Endothelial cell (in vitro differentiated cells): ENCODE results near the gene SLC8A3. TPM values are rescaled to one million over a fixed set of nuclear protein-coding genes. Genes with fewer than 3 reads are reported as not detected.

Experiments used
- DNase-seq: peaks from one replicate; pipeline ENCODE4 v3.0.0; 2021; ENCODE audit warnings: low spot score
- H3K27ac Mint-ChIP-seq: one replicate; pipeline ENCODE4 v1.8.0; 2021; ENCODE audit warnings: mixed read lengths, inconsistent platforms; ENCODE audit not compliant: unreplicated experiment
- H3K27me3 Mint-ChIP-seq: one replicate; pipeline ENCODE4 v1.8.0; 2021; ENCODE audit warnings: mild to moderate bottlenecking, moderate library complexity, mixed read lengths, inconsistent platforms; ENCODE audit not compliant: unreplicated experiment
- H3K36me3 Mint-ChIP-seq: one replicate; pipeline ENCODE4 v1.8.0; 2021; ENCODE audit warnings: mild to moderate bottlenecking, low read depth, mixed read lengths, inconsistent platforms; ENCODE audit not compliant: unreplicated experiment
- H3K4me1 Mint-ChIP-seq: one replicate; pipeline ENCODE4 v1.8.0; 2021; ENCODE audit warnings: mild to moderate bottlenecking, mixed read lengths, inconsistent platforms; ENCODE audit not compliant: unreplicated experiment
- H3K4me3 Mint-ChIP-seq: one replicate; pipeline ENCODE4 v1.8.0; 2021; ENCODE audit warnings: mild to moderate bottlenecking, mixed read lengths, inconsistent platforms; ENCODE audit not compliant: unreplicated experiment
- H3K9me3 Mint-ChIP-seq: one replicate; pipeline ENCODE4 v1.8.0; 2021; ENCODE audit warnings: mixed read lengths, inconsistent platforms; ENCODE audit not compliant: unreplicated experiment
- CTCF ChIP-seq: fragments of 200-600 bp; sonication (generic); IDR thresholded peaks from one replicate; pipeline ENCODE4 v1.5.0; 2021; ENCODE audit warnings: antibody characterized with exemption; ENCODE audit not compliant: unreplicated experiment
- total RNA-seq: library from RNA; stranded (reverse); fragmentation: NEBNext Ultra II Directional; extraction: Animal tissue kit (Norgen Biotek cat#: 25700); gene quantifications from one replicate; pipeline ENCODE4 v1.2.1, GENCODE V29; 2021; ENCODE audit not compliant: unreplicated experiment

Gene SLC8A3
- total RNA-seq, 1 donor from 2014 or later, result 0.13 TPM

GRCh38 chr14:70029296-70030132 is 159.2 kb downstream of the SLC8A3 start:
- TF ChIP-seq CTCF, result no peak
- H3K4me1 Mint-ChIP-seq, result no peaks in the 10 kb centered on the region
- H3K36me3 Mint-ChIP-seq, result no peaks in the 10 kb centered on the region

GRCh38 chr14:70027785-70028428 is 160.8 kb downstream of the SLC8A3 start:
- peaks cover 4% of the 10 kb centered on the region for H3K27me3 Mint-ChIP-seq
- H3K4me1 Mint-ChIP-seq, result no peaks in the 10 kb centered on the region
- no peaks in the 10 kb centered on the region for H3K9me3 Mint-ChIP-seq
- peak; percentile 96 for TF ChIP-seq CTCF
- H3K36me3 Mint-ChIP-seq, result no peaks in the 10 kb centered on the region
- no peak overlapping the region for H3K4me3 Mint-ChIP-seq
- H3K27ac Mint-ChIP-seq, result no peak overlapping the region
- DNase-seq, result peak; percentile 93

More at GRCh38 chr14:70029296-70030132, 159.2 kb downstream of the SLC8A3 start:
- Mint-ChIP-seq H3K27ac (no peak overlapping the region), H3K4me3 (no peak overlapping the region), H3K27me3 (peaks cover 4% of the 10 kb centered on the region), H3K9me3 (no peaks in the 10 kb centered on the region)
- no peak for DNase-seq

- H3K4me3 Mint-ChIP-seq, result no peak overlapping the region
- no peak for TF ChIP-seq CTCF
- no peaks in the 10 kb centered on the region for H3K36me3 Mint-ChIP-seq
- DNase-seq, result no peak
- no peaks in the 10 kb centered on the region for H3K9me3 Mint-ChIP-seq
- H3K27me3 Mint-ChIP-seq, result peaks cover 4% of the 10 kb centered on the region
- no peaks in the 10 kb centered on the region for H3K4me1 Mint-ChIP-seq
- H3K27ac Mint-ChIP-seq, result no peak overlapping the region
Observed at GRCh38 chr14:70023871-70024270, 164.9 kb downstream of the SLC8A3 start.

GRCh38 chr14:70022771-70023445 is 165.8 kb downstream of the SLC8A3 start:
- DNase-seq, result no peak
- Mint-ChIP-seq H3K36me3 (peaks cover 2% of the 10 kb centered on the region), H3K27me3 (peaks cover 2% of the 10 kb centered on the region), H3K4me3 (no peak overlapping the region), H3K27ac (no peak overlapping the region), H3K4me1 (no peaks in the 10 kb centered on the region), H3K9me3 (no peaks in the 10 kb centered on the region)
- TF ChIP-seq CTCF, result no peak
